Hindlimb muscle (tissue), 1 donor: ENCODE data around the gene PPM1E. TPM values are rescaled to one million over a fixed set of nuclear protein-coding genes. Genes with fewer than 3 reads are reported as not detected.

Source experiments
- polyA plus RNA-seq: library from polyadenylated mRNA; unstranded; fragments of 120-200 nt; gene quantifications from one replicate; pipeline ENCODE4 v1.2.1, GENCODE V29; 2013; ENCODE audit not compliant: insufficient read length

Gene PPM1E
- polyA plus RNA-seq, 1 donor: 2.2 TPM

Other genes starting within 250 kb of the PPM1E start
- gene MTMR4, start 241.2 kb upstream of the PPM1E start, polyA plus RNA-seq: 22.1 TPM
- gene TEX14, start 63.8 kb upstream of the PPM1E start, polyA plus RNA-seq: 4.7 TPM
- gene RAD51C, start 63.3 kb upstream of the PPM1E start, polyA plus RNA-seq: 23.8 TPM